HG03521 (cell line): ENCODE results near the gene NUP210.

Source experiments
- ATAC-seq: cut with Tn5 transposase; IDR thresholded peaks from one replicate; pipeline ENCODE4 v1.9.1; 2021; ENCODE audit warnings: mild to moderate bottlenecking, moderate library complexity; ENCODE audit not compliant: unreplicated experiment

The NUP210 gene

DNA sequence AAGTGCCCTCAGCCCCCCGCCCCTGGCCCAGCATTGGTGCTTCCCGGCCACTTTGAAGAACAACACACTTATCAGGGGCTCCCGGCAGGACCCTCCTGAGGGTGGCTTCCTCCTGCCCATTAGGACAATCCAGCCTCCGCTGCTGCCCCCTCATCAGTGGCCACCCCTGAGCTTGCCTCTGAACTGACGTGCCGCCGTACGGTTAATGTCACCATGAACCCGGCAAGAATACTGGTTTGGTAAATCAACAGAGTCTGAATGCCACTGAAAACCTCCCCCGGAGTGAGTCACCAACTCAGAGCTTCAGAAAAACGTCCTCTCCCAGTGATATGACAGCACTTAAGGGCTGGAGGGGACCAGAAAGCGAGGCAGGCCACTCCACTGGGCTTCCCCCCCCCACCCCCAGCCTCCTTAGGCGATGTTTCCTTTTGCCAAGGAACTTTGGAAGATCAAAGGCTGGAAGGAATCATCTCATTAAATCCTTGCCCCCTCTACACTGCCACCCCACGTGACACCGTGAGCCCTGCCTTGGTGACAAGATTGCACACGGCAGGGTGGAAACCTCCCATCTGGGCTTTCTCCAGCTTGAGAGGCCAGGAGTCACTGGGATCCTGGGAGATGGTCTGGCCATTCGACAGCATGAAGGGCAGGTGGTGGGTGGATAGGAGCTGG lies 142.1 kb downstream of the NUP210 start:
- ATAC-seq, result no peak

DNA sequence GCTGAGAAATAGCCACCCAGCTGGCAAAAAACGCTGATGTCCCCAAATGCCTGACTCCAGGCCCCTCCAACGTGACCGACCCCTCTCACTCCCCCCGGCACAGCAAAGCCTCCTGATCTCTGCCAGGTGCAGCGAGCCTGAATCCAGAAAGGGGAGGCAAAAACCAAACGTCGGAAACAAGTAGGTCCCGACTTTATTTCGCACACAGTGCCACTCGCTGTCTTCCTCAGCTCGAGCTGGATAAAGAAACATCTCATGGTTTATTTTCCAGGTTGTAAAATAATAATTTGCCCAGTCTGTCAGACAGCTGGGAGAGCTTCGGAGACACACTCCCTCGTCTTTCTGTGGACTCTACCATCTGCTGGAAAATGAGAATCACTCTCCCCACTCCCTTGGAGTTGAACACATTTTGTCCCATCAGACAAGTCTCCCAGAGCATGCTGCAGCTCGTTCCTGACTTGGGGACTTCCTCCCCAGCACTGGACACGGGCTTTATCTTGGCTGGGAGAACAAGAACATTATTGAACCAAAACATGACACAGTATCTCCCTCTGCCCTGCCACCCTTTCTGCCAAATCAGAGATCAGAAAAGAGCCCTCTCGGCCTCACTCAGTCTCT lies 142.8 kb downstream of the NUP210 start:
- no peak for ATAC-seq

DNA sequence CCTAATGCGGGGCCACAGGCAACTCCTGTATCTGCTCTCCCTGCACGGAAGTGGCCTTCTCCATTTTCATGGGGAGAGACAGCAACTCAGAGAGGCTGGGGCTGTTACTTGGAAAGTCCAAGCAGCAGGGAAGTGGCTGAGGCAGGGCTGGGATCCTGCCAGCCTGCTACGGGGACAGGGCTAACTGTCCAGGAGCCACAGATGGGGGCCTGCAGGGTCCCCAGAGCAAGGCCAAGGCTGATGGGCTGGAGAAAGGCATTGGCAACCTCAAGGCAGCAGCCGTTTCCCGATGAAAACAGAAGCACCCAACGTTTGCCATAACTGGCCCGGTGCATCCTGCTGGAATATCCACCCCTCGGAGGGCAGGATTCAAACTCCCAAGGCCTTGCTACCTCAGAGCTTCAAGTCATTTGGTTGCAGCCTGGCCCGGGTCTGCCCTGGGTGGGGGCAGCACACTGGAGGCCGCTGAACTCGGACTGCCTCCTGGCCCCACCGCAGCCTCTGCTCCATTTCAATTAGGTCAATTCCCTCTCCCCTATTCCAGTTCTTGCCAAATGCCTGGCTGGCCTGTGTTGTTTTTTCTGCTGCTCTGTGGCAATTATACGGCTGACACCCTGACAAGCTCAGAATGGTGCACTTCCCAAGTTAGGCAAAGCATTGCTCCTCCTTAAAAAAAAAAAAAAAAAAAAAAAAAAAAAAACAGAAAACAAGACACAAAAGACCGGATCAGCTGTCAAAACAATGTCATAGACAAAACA lies 143.5 kb downstream of the NUP210 start:
- ATAC-seq, result no peak

DNA sequence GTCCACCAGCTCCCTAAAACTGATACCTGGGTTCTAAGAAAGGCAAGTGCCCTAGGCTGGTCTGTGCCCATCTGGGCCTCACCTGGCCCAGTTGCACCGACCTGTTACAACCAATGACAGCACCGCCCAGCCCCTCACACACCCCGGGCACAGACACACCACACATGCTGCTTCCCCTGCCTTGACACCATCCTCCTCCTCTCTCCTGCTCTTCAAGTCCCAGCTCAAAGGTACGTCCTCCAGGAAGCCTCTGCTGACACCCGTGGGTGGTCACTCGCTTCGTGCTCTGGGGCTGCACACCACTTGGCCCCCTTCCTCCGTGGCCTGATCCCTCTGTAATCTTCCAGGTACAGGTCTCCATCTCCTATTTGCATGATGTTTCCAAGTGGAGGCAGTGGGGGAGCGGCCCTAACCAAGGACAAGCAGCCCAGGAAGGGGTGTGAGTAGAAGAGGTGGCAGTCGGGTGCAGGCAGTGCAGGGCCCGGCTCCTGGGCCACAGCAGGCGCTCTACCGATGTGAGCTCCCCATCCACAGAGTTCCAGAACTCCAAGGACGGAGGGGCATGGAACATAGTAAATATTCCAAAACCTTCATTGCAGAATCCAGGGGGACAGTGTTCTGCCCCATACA lies 144.6 kb downstream of the NUP210 start:
- ATAC-seq, result no peak

DNA sequence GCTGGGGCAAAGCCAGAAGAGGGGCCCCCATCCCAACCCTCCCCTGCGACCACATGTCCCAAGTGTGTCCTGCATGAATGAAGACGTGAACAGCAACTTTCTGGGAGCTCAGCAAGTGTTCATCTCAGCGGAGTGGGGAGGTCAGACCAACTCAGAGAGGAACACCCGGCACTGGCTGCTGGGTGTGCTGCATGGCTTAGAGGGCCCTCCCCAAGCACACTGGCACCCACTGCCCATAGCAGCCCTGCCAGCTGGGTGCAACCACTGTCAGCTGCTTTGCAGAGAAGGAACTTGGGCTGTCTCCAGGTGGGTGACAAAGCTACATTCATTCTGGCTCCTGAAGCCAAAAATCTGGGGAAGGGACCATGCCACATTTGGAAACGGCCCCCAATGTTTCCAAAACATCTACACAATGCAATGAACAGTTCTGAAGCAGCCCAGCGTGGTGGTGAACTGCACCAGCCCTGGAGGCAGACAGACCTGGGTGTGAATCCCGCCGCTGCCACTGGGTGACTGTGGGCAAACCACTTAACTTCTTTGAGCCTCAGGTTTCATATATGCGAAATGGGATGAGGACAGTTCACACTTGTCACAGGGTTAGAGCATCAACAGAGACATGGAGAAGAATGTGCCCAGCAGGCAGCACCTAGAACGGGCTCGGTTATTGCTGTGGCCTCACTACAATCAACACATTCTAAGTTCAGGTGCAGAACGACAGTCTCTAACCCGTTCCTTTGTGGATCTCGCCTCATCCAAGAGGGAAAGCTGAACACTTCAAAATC lies 145.4 kb downstream of the NUP210 start:
- ATAC-seq, result no peak

DNA sequence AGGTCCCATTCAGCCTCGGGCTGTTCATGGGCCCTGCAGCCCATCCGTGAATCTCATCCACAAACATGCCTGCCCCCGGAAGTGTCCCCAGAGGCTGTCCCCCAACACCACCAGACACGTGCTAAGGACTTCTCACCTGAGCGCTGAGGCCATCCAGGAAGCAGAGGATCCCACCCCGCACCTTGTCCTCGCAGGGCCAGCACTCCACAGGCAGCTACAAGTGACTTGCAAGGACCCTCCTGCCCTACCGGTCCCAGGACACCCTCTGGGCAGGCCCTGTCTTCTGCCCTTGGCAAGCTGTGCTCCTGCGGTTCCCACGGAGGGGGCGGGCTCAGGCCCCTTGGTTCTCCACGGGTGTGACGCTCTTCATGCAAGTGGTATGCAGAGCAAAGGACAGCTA lies 146.0 kb downstream of the NUP210 start:
- no peak for ATAC-seq

DNA sequence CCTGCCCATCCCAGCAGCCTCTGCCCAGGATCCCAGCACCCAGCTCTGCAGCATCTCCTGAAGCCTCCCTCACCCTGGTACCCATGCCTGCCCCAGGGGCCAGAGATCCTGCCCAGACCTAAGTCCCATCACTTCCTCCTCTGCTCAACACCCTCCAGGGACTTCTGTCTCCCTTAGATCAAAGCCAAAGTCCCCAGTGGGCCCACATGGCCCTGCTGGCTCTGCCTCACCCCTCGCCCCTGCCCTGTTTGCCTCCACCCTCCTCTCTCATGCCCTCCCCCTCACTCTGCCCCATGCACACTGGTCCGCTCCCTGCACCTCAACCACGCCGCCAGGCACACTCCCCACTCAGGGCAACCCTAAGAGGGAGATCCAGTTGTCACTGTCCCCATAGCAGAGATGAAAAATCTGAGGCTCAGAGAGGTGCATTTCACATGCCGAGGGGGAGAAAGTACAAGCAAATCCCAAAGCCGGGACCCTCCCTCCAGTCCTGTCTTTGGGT lies 146.5 kb downstream of the NUP210 start:
- no peak for ATAC-seq

DNA sequence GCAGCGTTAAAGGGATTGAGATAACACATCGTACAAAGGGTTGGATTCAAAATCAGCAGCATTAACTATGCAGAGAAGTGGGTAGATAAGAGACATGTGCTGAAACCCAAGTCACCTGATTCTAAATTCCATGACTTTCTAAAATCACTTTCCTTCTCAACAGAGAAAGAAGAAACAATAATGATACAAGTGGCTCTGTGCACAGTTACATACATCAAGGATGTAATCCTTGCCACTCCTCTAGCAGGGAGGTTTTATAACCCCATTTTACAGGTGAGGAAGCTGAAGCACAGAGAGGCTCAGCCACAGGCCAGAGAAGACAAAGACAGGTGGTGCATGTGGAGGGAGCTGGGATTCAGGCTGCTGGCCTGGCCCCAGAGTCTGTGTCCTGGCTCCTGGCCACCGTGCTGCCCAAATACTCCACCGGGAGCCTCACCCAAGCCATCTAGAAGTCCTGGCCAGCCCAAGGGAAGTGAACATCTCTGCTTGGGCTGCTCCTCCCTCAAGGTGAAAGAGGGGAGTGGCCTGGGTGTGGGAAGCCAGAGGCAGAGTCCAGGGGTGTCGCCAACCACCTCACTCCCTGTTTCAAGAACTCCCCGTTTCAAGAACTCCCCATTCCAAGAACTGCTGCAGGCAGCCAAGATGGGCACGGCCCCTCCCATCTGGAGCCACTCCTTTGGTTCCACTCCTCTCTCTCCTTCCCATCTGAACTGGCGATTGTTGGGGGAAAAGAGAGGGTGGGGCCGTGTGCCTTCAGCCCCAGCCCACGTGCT lies 147.1 kb downstream of the NUP210 start:
- no peak for ATAC-seq

DNA sequence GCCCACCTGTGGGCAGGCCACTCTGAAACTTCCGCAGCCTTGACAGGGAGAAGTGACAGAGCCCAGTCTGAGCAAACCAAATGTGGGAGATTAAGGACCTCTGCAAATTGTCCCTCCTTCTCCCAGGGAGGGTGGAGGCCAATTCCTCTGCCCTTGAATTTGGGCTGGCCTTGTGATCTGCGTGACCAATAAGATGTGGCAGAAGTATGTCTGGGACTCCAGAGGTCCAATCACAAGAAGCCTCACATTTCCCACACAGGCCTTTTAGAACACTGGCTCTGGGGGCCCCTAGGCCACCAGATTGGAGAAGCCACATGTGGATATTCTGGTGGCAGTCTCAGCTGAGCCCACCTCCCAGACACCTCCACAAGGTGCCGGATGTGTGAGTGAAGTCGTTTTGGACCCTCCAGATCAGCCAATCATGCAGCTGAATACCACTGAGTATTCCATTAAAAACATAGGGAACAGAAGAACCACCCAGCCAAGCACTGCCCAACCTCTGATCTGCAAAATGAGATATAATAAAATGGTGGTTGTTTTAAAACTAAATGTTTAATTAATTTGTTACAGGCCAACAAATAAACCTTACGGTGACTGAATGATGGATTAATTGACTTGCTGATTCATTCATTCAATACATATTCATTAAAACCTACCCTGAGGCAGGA lies 150.3 kb downstream of the NUP210 start:
- ATAC-seq, result no peak

DNA sequence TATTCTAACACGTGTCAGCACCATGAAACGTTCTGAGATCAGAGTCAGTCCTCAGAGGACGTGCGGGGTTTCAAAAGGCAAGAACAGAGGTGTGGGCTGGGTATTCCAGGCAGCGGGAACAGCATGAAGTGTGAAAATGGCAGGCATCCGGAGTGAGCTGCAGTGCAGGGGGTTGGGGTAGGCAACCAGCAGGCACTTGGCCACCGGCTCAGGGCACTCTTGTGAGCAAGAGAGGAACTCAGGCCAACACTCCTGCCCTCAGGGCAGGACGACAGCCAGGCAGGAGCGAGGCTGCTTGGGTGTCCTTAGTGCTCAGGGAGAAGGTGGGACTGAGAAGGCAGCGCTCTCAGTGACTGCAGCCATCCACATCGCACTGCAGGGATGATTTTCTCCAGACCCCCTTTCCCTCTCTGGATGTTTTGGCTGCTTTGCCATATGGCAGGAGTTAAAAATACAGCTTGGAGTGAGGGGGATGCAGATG lies 151.1 kb downstream of the NUP210 start:
- ATAC-seq, result no peak

DNA sequence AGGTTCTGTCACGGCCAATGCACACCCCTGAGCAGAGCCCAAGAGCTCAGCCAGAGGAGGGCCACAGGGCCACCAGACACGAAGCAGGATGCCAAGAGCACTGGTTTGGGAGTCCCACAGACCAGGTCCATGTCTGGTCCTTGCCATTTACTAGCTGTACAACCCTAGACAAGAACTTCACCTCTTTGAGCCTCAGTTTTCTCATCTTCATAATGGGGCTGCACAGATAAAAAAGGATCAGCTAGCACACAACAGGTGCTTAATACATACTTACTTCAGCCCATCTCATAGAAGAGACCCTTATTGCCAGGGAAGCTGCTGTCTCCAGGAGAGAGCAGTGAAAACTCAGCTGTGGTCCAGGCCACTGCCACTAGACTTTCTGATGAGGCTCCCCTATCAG lies 152.0 kb downstream of the NUP210 start:
- no peak for ATAC-seq

DNA sequence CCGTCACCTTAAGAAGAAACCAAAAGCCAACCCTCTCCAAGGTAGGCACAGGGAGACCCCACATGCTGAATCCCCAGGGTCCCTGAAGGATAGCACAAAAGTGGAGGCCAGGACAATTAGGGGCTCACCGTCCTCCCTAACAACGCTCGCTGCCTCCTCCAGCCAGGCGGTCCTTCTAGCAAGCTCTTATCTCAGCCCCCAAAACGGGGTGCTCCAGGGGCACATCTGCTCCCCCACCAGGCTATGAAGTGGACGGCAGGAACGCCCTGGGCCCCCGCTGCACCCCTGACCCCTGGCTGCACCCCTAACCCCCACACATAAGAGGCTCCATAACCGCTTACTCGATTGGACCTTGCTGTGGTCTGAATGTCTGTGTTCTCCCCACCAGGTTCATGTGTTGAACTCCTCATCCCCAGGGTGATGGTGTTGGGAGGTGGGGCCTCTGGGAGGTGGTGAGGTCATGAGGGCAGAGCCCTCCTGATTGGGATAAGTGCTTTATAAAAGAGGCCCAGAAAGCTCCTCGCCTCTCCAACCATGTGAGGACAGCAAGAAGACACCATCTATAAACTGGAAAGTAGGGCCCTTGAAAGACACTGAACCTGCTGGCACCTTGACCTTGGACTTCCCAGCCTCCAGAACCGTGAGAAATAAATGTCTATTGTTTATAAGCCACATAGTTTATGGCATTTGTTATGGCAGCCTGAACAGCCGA lies 153.3 kb downstream of the NUP210 start:
- no peak for ATAC-seq
